ENCODE measurements around the gene LBP.

- TF ChIP-seq CTCF (conservative IDR thresholded peaks at IDR 0.05; ENCODE audit: low read depth, low read length) (no peak), EZH2 (IDR thresholded peaks at IDR 0.05; ENCODE audit: borderline replicate concordance, low read depth, low read length, poor library complexity, severe bottlenecking) (no peak)
Measured at GRCh38 chr20:38406476-38406875, 60.2 kb downstream of the LBP start.

All from A673 (cell line).